SU-DHL-6 (cell line): ENCODE measurements around the gene GRAMD1B.
A peak's percentile ranks its signal among the peaks of the same experiment; 100 is the strongest.

Experiments
- H2AFZ ChIP-seq: fragments of 200-600 bp; sonication (generic); 2 replicates; pipeline ENCODE4 v1.6.1; 2014; ENCODE audit warnings: low read depth, mild to moderate bottlenecking, moderate library complexity, mixed read lengths, antibody characterized with exemption, low read length; ENCODE audit not compliant: severe bottlenecking
- H3F3A ChIP-seq: fragments of 200-600 bp; shearing (Covaris generic); 2 replicates; pipeline ENCODE4 v1.6.0; 2016; ENCODE audit warnings: antibody characterized with exemption, mild to moderate bottlenecking; ENCODE audit not compliant: insufficient read depth
- H3K27ac ChIP-seq: fragments of 200-600 bp; sonication (generic); 2 replicates; pipeline ENCODE4 v1.5.1; 2016; ENCODE audit warnings: low read depth, mild to moderate bottlenecking, low read length, moderate library complexity, mixed read lengths
- H3K27me3 ChIP-seq: fragments of 200-600 bp; sonication (generic), shearing (Covaris generic); 2 replicates; pipeline ENCODE4 v1.6.0; 2014; ENCODE audit warnings: mild to moderate bottlenecking, low read length
- H3K36me3 ChIP-seq: fragments of 200-600 bp; sonication (generic); 2 replicates; pipeline ENCODE4 v1.6.1; 2014; ENCODE audit warnings: mild to moderate bottlenecking, low read length, mixed read lengths
- H3K4me2 ChIP-seq: fragments of 300-600, 200-600 bp; shearing (Covaris generic), sonication (generic); 2 replicates; pipeline ENCODE4 v1.6.0; 2014; ENCODE audit warnings: low read length, low read depth, mild to moderate bottlenecking; ENCODE audit not compliant: poor library complexity, severe bottlenecking
- H3K4me3 ChIP-seq: fragments of 200-600 bp; sonication (generic); 2 replicates; pipeline ENCODE4 v1.5.1; 2014; ENCODE audit warnings: antibody characterized with exemption, low read length, mild to moderate bottlenecking, mixed read lengths; ENCODE audit not compliant: insufficient read depth, poor library complexity, severe bottlenecking
- H3K79me2 ChIP-seq: fragments of 200-600 bp; sonication (generic); 2 replicates; pipeline ENCODE4 v1.6.1; 2014; ENCODE audit warnings: mild to moderate bottlenecking, low read length, moderate library complexity; ENCODE audit not compliant: insufficient read depth
- H3K9ac ChIP-seq: fragments of 200-600 bp; sonication (generic); 2 replicates; pipeline ENCODE4 v1.7.0; 2014; ENCODE audit warnings: mild to moderate bottlenecking, low read length
- H3K9me2 ChIP-seq: fragments of 200-600 bp; sonication (generic); replicated peaks from 2 replicates; pipeline ENCODE4 v1.6.1; 2014; ENCODE audit warnings: low read length; ENCODE audit not compliant: insufficient read depth
- H3K9me3 ChIP-seq: fragments of 200-600 bp; sonication (generic); 2 replicates; pipeline ENCODE4 v1.6.1; 2014; ENCODE audit warnings: low read length, mixed read lengths; ENCODE audit not compliant: insufficient read depth
- H4K20me1 ChIP-seq: fragments of 200-600 bp; sonication (generic); 2 replicates; pipeline ENCODE4 v1.6.1; 2014; ENCODE audit warnings: low read depth, mild to moderate bottlenecking, antibody characterized with exemption, low read length, moderate library complexity, mixed read lengths
- EZH2phosphoT487 ChIP-seq: fragments of 200-600 bp; sonication (generic), shearing (Covaris generic); conservative IDR thresholded peaks from 2 replicates; pipeline ENCODE4 v1.6.1; 2018; ENCODE audit warnings: mild to moderate bottlenecking, antibody characterized with exemption, low read length, moderate library complexity, mixed read lengths
- TF ChIP-seq, protein P1 (sequence below): fragments of 200-600 bp; sonication (generic); IDR thresholded peaks from one replicate; pipeline ENCODE4 v1.5.1; 2017; ENCODE audit warnings: antibody characterized with exemption, mild to moderate bottlenecking, low read length, moderate library complexity; ENCODE audit not compliant: insufficient read depth, poor library complexity, severe bottlenecking

GRAMD1B gene

DNA sequence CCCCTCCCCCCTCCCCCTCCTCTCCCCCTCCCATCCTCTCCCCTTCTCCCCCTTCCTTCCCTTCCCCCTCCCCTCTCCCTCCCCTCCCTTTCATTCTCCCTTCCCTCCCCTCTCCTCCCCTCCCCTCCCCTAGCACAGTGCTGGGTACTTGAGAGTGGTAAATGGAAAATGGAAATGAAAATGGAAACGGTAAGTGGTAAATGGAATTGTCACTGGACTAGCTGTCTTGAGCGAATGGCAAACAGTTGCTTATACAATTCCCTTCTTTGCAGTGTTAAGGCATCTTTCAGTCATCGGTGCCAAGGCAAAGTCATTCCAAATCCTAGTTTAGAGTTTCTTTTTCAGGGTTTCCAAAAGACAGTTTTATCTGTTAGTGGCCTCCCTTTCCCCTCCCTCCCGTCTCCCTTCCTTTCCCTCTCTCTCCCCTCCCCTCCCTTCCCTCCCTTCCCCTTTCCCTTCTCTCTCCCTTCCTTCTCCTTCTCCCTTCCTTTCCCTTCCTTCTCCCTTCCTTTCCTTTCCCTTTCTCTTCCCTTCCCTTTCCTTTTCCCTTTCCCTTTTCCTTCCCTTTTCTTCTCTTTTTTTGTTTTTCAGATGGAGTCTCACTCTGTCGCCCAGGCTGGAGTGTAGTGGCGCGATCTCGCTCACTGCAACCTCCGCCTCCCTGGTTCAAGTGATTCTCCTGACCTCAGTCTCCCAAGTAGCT, 47.3 kb downstream of the GRAMD1B start:
- Histone ChIP-seq H4K20me1 (no peaks in the 10 kb centered on the region), H3K4me3 (no peak overlapping the region), H3K9ac (no peak overlapping the region), H3F3A (peaks cover 18% of the 10 kb centered on the region), H3K27me3 (no peaks in the 10 kb centered on the region), H3K36me3 (no peaks in the 10 kb centered on the region), H3K27ac (no peak overlapping the region), H3K79me2 (no peaks in the 10 kb centered on the region), H3K4me2 (no peak overlapping the region), H2AFZ (no peak overlapping the region), H3K9me3 (no peaks in the 10 kb centered on the region), H3K9me2 (no peaks in the 10 kb centered on the region)
- TF ChIP-seq, protein P1, sequence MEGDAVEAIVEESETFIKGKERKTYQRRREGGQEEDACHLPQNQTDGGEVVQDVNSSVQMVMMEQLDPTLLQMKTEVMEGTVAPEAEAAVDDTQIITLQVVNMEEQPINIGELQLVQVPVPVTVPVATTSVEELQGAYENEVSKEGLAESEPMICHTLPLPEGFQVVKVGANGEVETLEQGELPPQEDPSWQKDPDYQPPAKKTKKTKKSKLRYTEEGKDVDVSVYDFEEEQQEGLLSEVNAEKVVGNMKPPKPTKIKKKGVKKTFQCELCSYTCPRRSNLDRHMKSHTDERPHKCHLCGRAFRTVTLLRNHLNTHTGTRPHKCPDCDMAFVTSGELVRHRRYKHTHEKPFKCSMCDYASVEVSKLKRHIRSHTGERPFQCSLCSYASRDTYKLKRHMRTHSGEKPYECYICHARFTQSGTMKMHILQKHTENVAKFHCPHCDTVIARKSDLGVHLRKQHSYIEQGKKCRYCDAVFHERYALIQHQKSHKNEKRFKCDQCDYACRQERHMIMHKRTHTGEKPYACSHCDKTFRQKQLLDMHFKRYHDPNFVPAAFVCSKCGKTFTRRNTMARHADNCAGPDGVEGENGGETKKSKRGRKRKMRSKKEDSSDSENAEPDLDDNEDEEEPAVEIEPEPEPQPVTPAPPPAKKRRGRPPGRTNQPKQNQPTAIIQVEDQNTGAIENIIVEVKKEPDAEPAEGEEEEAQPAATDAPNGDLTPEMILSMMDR = no peak
- TF ChIP-seq EZH2phosphoT487 = no peak

DNA sequence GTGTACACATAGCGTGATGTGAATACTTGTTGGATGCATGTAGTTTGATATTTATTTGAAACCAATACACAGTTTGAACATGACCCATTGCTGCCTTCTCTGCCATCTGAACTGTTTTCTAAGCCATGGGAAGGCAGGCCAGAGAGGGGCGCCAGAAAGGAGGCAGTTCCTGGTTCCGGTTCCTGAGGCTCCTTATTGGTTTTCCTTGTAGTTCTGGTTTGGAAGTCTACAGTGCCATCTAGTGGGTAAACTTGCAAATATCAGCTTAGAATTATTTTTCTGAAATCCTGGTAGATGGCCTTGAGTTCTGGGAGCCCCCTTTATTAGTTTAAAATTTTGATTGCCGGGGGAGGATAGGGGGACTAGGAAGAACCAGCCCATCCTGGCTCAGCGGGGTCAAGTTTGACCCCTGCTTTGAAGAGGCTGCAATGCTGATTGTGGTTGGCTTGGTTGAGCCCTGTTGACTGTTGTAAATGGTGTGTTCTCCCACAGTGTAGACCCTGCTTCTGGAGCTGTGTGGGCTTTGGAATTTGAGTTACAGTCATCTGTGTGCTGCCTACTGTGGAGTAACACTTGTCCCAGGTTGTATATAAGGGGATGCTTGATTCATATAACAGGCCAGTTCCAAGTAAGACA, 48.4 kb downstream of the GRAMD1B start:
- Histone ChIP-seq H3K27me3 (no peaks in the 10 kb centered on the region), H3K9me2 (no peaks in the 10 kb centered on the region), H4K20me1 (no peaks in the 10 kb centered on the region), H2AFZ (peak overlapping the region; percentile 66), H3F3A (peaks cover 18% of the 10 kb centered on the region), H3K4me2 (peak overlapping the region; percentile 62), H3K36me3 (no peaks in the 10 kb centered on the region), H3K9ac (peak overlapping the region; percentile 41), H3K79me2 (peaks cover 9% of the 10 kb centered on the region; the same call in 1 of the 2 replicates), H3K4me3 (no peak overlapping the region), H3K27ac (peak overlapping the region; percentile 98), H3K9me3 (no peaks in the 10 kb centered on the region)
- TF ChIP-seq, protein P1 = peak; percentile 53
- no peak for TF ChIP-seq EZH2phosphoT487

DNA sequence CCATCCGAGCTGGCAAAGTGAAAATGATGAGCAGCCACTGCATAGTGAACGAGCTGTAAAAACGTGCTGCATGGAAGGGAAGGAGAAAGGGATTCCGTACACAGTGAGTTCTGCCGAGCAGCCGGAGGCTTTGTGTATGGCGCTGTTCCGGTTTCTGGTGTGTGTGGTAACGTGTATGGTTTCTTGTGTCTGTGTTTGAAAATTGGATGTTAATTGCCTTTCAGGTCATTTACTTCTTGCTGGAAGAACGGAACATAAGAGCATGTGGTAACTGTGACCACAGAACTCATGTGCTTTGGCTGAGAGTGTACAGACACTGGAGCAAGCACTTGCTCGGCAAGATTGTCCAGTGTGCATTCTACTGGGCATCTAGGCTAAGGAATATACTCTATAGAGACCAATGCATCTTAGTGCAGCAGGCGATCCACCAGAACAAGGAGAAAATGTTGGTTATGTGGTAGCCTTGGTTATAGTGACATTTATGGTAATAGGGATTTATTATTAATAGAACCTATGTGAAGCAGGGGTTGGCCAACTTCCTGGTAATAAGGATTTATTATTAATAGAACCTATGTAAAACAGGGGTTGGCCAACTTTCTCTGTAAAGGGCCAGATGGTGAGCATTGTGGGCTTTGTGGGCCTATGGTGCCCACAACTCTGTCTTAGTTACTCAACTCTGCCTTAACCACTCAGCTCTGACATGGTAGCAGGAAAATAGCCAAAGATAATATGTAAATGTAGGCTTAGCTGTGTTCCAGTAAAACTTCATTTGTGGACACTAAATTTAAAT, 49.2 kb downstream of the GRAMD1B start:
- H4K20me1 ChIP-seq = no peaks in the 10 kb centered on the region
- H3K9me3 ChIP-seq = no peaks in the 10 kb centered on the region
- no peaks in the 10 kb centered on the region for H3K27me3 ChIP-seq
- peak overlapping the region; percentile 66 for H2AFZ ChIP-seq
- H3K9ac ChIP-seq = peak overlapping the region; percentile 41
- peak overlapping the region; percentile 98 for H3K27ac ChIP-seq
- no peak overlapping the region for H3K4me3 ChIP-seq
- H3K79me2 ChIP-seq = peaks cover 12% of the 10 kb centered on the region; the same call in 1 of the 2 replicates
- no peaks in the 10 kb centered on the region for H3K36me3 ChIP-seq
- H3F3A ChIP-seq = peaks cover 18% of the 10 kb centered on the region
- TF ChIP-seq EZH2phosphoT487 = no peak
- TF ChIP-seq, protein P1 = no peak
- peak overlapping the region; percentile 62 for H3K4me2 ChIP-seq
- H3K9me2 ChIP-seq = no peaks in the 10 kb centered on the region
